ENCODE measurements around the gene TTLL10.

TTLL10 gene

GRCh38 chr1:1225238-1225845, 51.7 kb downstream of the TTLL10 start:
- no peak for DNase-seq

DNA sequence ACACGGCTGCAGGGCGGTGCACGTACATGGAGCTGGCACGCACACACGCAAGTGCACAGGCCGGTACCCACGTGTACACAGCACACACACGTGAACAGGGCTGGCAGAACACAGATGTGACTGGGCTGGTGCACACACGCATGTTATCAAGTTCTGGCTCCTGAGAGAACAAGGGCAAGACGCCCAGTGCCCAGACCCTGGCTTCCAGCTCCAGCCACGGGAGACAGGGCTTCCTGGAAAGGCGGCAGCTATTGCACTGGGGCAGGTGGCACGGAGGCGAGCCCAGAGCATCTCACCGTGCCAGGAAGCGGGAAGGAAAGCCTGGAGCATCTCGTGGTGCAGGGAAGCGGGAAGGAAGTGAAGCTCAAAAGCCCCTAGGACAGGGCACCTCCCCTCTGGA, 52.2 kb downstream of the TTLL10 start:
- DNase-seq = no peak

DNA sequence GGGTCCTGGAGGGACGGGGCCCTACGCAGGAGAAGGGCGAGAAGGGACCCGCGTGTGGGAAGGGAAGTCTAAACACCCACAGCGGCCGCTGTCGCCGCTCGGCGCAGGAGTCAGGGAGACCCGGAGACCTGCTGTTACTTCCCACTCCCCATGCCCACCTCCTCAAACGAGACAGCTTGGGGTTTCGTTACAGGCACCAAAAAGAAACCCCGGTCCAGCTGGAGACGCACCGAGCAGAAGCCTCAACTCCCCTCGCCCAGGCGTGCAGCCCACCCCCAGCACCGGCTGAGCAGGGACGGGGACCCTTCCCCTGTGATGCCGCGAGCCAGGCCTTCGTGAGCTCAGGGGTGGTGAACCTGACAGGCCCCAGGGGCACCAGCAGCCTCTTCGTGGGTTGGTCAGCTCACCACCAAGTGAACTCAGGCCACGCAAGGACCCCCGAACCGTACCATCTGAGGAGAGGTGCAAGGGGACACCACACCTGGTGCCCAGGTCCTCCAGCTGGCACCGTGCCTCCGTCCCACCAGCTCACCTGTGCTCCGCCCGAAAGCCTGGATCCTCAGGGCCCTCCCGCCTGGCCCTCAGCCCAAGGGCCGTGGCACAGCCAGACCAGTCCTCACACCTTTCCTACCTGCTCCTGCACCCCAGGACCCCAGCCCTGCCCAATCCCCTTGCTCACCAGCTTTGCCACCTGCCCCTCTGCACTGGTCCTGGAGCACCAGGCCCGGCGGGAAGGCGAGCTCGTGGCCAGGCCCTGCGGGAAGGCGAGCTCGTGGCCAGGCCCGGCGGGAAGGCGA, 53.1 kb downstream of the TTLL10 start:
- no peak for DNase-seq

DNA sequence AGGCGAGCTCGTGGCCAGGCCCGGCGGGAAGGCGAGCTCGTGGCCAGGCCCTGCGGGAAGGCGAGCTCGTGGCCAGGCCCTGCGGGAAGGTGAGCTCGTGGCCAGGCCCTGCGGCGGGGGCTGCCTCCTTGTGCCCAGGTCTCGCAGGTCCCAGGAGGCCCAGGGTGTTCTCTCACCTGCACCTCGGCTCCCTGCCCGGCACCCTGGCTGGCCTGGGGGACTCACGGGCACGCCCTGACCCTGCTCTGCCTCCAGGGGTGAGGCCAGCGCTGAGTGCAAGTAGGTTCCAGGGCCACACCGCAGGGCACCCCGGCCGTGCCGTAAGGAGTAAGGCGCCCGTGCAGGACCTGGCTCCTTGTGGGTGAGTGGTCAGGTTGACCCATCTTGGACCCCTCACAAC, 53.7 kb downstream of the TTLL10 start:
- no peak for DNase-seq

GRCh38 chr1:1228187-1228586, 54.5 kb downstream of the TTLL10 start:
- DNase-seq = no peak

DNA sequence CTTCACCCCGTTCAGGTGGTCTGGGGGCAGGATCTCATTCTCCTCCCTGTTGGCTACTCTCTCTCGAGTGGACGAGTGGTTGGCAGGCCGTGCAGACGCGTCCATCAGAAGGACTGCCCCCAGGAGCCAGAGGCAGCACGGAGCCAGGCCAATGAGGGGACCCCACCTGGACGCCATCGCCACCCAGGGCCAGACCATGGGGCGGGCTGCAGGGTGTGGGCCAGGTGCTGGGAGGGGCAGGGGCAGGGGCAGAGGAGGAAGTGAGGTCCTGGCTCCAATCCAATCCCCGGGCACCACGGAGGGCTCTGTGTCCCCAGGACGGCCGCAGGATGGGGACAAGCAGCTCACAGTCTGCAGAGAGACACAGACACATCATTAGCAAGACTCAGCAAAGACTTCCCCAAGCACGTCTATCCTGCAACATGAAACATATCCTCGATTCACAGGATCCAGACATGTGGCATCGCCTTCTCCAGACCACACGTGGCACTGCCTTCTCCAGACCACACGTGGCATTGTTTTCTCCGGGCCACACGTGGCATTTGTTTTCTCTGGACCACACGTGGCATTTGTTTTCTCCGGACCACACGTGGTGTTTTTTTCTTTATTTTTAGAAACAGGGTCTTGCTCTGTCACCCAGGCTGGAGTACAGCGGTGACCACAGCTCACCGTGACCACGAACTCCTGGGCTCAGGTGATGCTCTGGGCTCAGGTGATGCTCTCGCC, 55.1 kb downstream of the TTLL10 start:
- DNase-seq = no peak

DNA sequence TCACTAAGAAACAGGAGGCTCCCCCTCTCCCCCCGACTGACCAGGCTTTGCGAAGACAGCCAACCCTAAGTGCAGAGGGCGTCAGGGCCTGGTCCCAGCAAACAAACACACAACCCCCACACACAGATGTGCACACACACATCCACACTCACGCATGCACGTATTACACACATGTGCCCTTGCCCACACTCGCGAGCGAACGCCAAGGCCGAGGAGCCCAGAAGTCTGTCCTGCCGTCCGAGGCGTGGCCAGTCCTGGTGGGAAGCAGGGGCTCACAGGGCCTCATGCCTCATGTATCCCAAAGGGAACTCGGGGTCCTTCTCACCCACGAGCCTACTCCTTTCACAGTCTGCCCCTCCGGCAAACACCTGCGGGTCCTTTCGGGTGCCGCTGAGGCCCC, 56.1 kb downstream of the TTLL10 start:
- DNase-seq = no peak

DNA sequence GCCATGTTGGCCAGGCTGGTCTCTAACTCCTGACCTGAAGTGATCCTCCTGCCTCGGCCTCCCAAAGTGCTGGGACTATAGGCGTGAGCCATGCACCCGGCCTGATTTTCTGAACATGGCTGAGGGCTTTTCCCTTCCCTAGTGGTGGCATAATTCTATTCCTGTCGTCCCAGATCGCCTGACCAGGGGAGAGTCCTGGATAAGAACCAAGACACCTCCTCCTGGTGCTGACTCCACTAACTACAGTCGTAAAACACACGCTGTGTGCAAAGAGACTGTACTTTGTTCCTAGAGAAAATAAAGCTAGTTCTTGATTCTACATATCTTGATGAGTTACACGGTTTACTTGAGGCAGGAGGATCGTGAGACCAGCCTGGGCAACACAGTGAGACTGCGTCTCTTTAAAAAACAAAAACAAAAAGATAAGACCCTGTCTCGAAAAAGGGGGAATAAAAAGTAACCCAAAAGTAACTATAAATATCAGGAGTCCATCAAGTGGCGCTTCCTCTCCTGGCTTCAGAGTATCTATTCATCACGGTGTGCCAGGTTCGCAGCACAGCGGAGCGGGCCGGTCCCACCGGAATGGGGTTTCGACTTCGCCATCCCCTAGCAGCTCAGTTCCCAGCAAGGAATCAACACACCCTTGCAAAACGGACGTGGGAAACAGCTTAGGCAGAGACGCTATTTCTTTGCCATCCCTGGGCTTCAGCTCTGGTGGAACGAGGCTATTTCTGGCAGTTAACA, 57.1 kb downstream of the TTLL10 start:
- peak; percentile 16 to 42 for DNase-seq

DNA sequence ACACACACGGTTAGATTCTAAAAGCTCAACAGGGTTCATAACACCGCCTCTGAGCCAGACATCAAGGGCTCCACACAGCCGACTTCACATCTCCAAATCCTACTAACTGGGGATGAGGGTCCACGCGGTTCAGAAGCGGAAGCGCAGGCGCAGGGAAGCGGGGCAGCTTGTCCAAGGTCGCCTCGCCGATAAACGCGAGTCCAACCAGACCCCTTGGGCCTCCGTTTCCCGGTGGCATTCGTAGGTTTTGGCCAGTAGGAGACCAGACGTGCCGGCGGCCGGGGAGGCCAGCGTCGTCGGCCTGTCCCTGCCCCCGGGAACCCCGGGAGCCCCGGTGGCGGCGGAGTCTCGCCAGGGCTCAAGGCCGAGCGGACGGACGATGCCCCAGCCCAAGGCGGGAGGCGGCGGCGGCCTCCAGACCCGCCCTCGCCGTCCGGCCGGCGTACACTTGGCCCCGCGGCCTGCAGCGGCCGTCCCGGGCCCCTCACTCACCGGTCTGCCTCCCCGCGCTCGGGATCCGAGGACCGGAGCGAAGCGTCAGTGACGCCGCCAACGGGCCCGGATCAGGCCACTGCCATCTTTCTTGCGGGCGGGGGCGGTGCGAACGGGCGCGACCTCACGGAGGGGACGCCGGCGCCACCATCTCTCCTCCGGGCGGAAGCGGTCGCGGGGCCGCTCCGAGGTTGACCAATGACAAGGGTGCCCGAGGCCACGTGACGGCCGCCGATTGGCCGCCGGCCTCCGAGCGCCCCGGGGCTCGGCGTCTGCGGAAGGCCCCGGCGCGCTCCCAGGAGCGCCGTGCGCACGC, 57.9 kb downstream of the TTLL10 start, which contains the start of gene SDF4:
SDF4 (minus strand) TSS at position 602 of the 808 bp plus-strand sequence. CDS start 3,229 bp downstream, outside the sequence.
- DNase-seq = peak; percentile 96 to 98

- peak; percentile 37 to 70 for DNase-seq
Observed at GRCh38 chr1:1232208-1232795, 58.6 kb downstream of the TTLL10 start, which contains the start of gene B3GALT6. Gene B3GALT6, plus strand, starts transcription at chr1:1232237. Its CDS starts 42 bp downstream, at chr1:1232279.

DNA sequence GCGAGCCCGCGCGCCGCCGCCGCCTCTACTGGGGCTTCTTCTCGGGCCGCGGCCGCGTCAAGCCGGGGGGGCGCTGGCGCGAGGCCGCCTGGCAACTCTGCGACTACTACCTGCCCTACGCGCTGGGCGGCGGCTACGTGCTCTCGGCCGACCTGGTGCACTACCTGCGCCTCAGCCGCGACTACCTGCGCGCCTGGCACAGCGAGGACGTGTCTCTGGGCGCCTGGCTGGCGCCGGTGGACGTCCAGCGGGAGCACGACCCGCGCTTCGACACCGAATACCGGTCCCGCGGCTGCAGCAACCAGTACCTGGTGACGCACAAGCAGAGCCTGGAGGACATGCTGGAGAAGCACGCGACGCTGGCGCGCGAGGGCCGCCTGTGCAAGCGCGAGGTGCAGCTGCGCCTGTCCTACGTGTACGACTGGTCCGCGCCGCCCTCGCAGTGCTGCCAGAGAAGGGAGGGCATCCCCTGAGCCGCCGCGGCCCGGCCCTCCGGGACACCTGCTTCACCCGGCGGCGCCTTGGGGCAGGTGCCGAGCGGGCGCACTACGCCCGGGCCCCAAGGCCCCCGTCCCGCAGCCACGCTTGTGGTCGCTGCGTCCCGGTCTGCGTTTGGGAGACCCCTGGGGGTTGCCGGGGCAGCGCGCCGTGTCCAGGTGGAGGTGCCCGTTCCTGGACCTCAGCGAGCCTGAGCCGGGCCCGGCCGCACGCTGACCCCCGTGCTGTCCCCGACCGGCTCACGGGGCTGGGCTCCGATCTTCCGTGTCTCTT, 59.3 kb downstream of the TTLL10 start:
- no peak for DNase-seq

- no peak for DNase-seq
Observed at GRCh38 chr1:1233567-1233892, 59.9 kb downstream of the TTLL10 start.

- no peak for DNase-seq
Observed at GRCh38 chr1:1234180-1234808, 60.6 kb downstream of the TTLL10 start.

- no peak for DNase-seq
Observed at GRCh38 chr1:1235016-1235744, 61.5 kb downstream of the TTLL10 start.

DNA sequence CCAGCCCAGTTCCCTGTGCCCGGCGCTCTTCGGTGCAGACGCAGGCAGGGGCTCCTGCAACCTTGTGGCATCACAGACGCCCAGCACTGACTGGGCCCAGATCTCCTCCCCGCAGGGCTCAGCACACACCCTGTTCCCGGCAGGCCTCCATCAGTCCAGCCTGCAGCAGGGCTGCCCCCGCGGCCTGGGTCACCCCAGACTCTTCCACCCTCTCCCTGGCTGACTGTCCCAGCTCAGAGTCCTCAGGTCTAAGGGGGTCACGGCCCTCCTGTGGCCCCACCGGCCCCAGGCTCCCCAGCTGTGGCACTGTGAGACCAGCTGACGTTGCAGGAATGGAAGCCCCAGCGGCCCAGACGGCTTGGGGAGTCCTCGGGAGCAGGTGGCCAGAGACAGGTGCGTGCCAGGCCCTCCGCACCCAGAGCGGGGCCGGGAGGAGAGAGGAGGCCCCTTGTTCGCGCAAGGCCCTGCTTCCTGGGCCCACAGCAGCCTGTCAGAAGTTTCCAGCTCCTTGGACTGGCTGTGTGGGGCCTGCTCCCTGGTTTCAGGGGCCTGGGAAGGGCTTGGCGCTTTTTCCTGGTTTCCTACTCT, 62.6 kb downstream of the TTLL10 start:
- no peak for DNase-seq

- DNase-seq = no peak
Observed at GRCh38 chr1:1236945-1237873, 63.5 kb downstream of the TTLL10 start.

DNA sequence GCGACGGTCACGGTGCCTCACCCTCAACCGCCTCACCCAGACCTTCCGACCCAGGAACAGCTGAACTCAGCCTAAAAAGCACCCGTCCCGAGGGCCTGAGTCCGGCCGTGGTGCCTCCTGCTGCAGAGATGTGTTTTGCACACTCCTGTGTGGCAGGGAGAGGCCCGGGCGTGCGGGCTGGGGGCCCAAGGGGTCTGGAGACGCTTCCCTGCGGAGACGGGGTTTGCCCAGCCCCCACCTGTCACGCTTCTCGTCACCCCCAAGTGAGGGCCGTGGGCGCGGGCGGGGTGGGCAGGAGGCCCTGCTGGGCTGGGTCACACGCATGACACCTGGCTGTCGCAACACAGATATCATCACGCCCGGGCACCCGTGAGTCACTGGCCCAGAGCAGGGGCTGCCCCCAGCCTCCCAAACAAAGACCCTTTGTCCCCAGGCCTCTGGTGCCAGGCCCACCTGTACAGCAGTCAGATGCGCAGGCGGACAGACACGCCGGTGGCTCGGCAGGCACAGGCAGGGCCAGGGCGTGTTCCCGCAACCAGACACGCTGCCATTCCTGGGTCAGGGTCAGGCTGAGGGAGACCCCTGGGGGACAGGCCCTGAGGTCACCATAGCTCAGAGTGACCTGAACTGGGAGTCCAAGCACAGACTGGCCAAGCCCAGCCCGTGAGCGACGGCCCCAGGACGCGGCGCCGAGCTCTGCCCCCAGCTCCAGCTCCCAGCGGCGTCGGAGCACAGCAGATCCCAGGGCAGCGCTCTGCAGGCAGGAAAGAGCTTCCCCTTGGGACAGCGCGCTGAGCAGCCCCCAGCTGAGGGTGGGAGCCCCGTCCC, 64.4 kb downstream of the TTLL10 start:
- no peak for DNase-seq
